ENCODE measurements around the gene BEAN1. TPM values are rescaled to one million over a fixed set of nuclear protein-coding genes. Genes with fewer than 3 reads are reported as not detected.

Gene BEAN1, protein sequence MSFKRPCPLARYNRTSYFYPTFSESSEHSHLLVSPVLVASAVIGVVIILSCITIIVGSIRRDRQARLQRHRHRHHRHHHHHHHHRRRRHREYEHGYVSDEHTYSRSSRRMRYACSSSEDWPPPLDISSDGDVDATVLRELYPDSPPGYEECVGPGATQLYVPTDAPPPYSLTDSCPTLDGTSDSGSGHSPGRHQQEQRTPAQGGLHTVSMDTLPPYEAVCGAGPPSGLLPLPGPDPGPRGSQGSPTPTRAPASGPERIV
- total RNA-seq: 0.16 and 3.6 TPM in 2 replicates

DNA sequence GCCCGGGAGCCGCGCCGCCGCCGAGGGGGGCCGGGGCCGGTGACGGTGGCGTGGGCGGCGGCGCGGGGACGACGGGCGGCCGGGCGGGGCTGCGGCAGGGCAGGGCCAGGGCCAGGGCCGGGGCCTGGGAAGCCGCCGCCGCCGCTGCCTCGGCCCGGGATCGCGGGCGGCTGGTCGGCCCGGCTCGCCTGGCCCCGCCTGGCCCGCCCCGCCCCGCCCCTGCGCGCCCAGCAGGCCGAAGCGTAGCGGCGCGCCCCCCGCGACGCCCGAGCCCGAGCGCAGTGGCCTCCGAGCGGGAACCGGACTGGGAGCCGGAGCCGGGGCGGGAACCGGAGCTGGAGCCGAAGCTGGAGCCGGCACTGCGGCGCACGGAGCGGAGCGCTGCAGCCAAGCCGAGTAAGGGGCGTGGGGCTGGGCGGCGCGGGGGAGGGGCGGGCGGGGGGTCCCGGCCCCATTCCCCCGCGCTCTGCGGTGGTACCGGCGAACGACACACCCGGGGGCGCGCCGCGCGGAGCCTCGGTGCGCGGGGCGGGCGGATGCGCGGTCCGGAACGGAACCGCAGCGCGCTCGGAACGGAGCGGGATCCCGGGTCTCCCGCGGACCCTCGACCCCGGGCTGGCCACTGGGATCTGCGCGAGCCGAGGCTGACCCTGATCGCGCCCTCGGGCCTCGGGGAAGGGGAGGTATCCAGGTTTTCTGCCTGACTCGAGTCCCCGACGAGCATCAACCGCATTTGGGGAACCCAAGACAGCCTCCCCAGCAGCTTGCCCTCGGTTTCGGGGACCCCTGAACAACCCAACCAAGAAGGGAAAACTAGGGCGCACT is at the start of gene BEAN1:
BEAN1 (plus strand) TSS at position 260 of the 825 bp plus-strand sequence. CDS start 10,382 bp downstream, outside the sequence.

Other genes starting within 250 kb of the BEAN1 start
- under 0.01 TPM in 1 of 2 replicates, not detected in the other for gene CDH5, start 60.6 kb upstream of the BEAN1 start, total RNA-seq
- 54.5 and 61.7 TPM in 2 replicates for gene TK2, start 122.8 kb downstream of the BEAN1 start, total RNA-seq
- gene CKLF, start 125.3 kb downstream of the BEAN1 start, total RNA-seq: 25.4 and 25.8 TPM in 2 replicates
- gene CMTM1, start 139.1 kb downstream of the BEAN1 start, total RNA-seq: 3.4 and 3.6 TPM in 2 replicates
- gene CMTM2, start 152.2 kb downstream of the BEAN1 start, total RNA-seq: not detected in 2 replicates
- gene CMTM3, start 177.4 kb downstream of the BEAN1 start, total RNA-seq: 35.6 and 40.9 TPM in 2 replicates